ENCODE measurements around the gene TEAD3. TPM values are rescaled to one million over a fixed set of nuclear protein-coding genes. Genes with fewer than 3 reads are reported as not detected.

Gene TEAD3
- polyA plus RNA-seq, 1 donor from 2014 or later, result 0.10 TPM

GRCh38 chr6:35500782-35501181, 3.9 kb upstream of the TEAD3 start:
- Histone ChIP-seq H3K9me3 (ENCODE audit: low read length) (no peaks in the 10 kb centered on the region), H3K36me3 (ENCODE audit: insufficient read depth, low read length) (no peaks in the 10 kb centered on the region), H3K27me3 (ENCODE audit: insufficient read depth, low read depth, low read length) (peaks cover 28% of the 10 kb centered on the region), H3K4me3 (ENCODE audit: low read length) (no peak overlapping the region), H4K20me1 (ENCODE audit: insufficient read depth) (no peaks in the 10 kb centered on the region), H3K79me2 (replicated peaks; ENCODE audit: insufficient read depth, low read length) (no peaks in the 10 kb centered on the region), H3K9ac (ENCODE audit: low read length) (no peak overlapping the region), H3F3A (ENCODE audit: insufficient read depth, low read length, poor library complexity, severe bottlenecking) (no peaks in the 10 kb centered on the region), H3K4me2 (ENCODE audit: low read length) (no peak overlapping the region), H3K9me2 (ENCODE audit: insufficient read depth, low read length) (no peaks in the 10 kb centered on the region), H3K27ac (ENCODE audit: low read length) (no peak overlapping the region), H2AFZ (ENCODE audit: low read depth, low read length) (no peak overlapping the region)
- no peak for TF ChIP-seq MXI1 (conservative IDR thresholded peaks at IDR 0.05; ENCODE audit: poor library complexity, severe bottlenecking)
- no peak for TF ChIP-seq RAD21 (conservative IDR thresholded peaks at IDR 0.05)

GRCh38 chr6:35499372-35499771, 2.5 kb upstream of the TEAD3 start:
- Histone ChIP-seq H3K27ac (ENCODE audit: low read length) (no peak overlapping the region), H3K36me3 (ENCODE audit: insufficient read depth, low read length) (no peaks in the 10 kb centered on the region), H3K4me2 (ENCODE audit: low read length) (no peak overlapping the region), H3K9ac (ENCODE audit: low read length) (no peak overlapping the region), H3K4me3 (ENCODE audit: low read length) (no peak overlapping the region), H4K20me1 (ENCODE audit: insufficient read depth) (no peaks in the 10 kb centered on the region), H3K79me2 (replicated peaks; ENCODE audit: insufficient read depth, low read length) (no peaks in the 10 kb centered on the region), H3K27me3 (ENCODE audit: insufficient read depth, low read depth, low read length) (peaks cover 31% of the 10 kb centered on the region), H3K9me2 (ENCODE audit: insufficient read depth, low read length) (no peaks in the 10 kb centered on the region), H3F3A (ENCODE audit: insufficient read depth, low read length, poor library complexity, severe bottlenecking) (no peaks in the 10 kb centered on the region), H2AFZ (ENCODE audit: low read depth, low read length) (no peak overlapping the region), H3K9me3 (ENCODE audit: low read length) (no peaks in the 10 kb centered on the region)
- TF ChIP-seq TAF1 (IDR thresholded peaks at IDR 0.05; ENCODE audit: low read depth) (no peak), EZH2 (IDR thresholded peaks at IDR 0.05; ENCODE audit: borderline replicate concordance, insufficient read depth, low read length, poor library complexity, severe bottlenecking) (no peak), RAD21 (conservative IDR thresholded peaks at IDR 0.05) (no peak), EP300 (conservative IDR thresholded peaks at IDR 0.05; ENCODE audit: poor library complexity, severe bottlenecking) (no peak)
- TF ChIP-seq, protein P1, sequence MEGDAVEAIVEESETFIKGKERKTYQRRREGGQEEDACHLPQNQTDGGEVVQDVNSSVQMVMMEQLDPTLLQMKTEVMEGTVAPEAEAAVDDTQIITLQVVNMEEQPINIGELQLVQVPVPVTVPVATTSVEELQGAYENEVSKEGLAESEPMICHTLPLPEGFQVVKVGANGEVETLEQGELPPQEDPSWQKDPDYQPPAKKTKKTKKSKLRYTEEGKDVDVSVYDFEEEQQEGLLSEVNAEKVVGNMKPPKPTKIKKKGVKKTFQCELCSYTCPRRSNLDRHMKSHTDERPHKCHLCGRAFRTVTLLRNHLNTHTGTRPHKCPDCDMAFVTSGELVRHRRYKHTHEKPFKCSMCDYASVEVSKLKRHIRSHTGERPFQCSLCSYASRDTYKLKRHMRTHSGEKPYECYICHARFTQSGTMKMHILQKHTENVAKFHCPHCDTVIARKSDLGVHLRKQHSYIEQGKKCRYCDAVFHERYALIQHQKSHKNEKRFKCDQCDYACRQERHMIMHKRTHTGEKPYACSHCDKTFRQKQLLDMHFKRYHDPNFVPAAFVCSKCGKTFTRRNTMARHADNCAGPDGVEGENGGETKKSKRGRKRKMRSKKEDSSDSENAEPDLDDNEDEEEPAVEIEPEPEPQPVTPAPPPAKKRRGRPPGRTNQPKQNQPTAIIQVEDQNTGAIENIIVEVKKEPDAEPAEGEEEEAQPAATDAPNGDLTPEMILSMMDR (IDR thresholded peaks at IDR 0.05; ENCODE audit: poor library complexity, severe bottlenecking), result no peak

GRCh38 chr6:35498422-35499067, 1.7 kb upstream of the TEAD3 start:
- no peak overlapping the region for H3K9ac ChIP-seq (ENCODE audit: low read length)
- H3F3A ChIP-seq (ENCODE audit: insufficient read depth, low read length, poor library complexity, severe bottlenecking), result no peaks in the 10 kb centered on the region
- H3K9me3 ChIP-seq (ENCODE audit: low read length), result no peaks in the 10 kb centered on the region
- no peak overlapping the region for H2AFZ ChIP-seq (ENCODE audit: low read depth, low read length)
- H3K4me3 ChIP-seq (ENCODE audit: low read length), result no peak overlapping the region
- H3K4me2 ChIP-seq (ENCODE audit: low read length), result no peak overlapping the region
- H3K27ac ChIP-seq (ENCODE audit: low read length), result no peak overlapping the region
- H4K20me1 ChIP-seq (ENCODE audit: insufficient read depth), result no peaks in the 10 kb centered on the region
- H3K79me2 ChIP-seq (replicated peaks; ENCODE audit: insufficient read depth, low read length), result no peaks in the 10 kb centered on the region
- no peaks in the 10 kb centered on the region for H3K9me2 ChIP-seq (ENCODE audit: insufficient read depth, low read length)
- H3K27me3 ChIP-seq (ENCODE audit: insufficient read depth, low read depth, low read length), result peaks cover 31% of the 10 kb centered on the region
- TF ChIP-seq REST (IDR thresholded peaks at IDR 0.05; ENCODE audit: borderline replicate concordance), result no peak
- no peak for TF ChIP-seq RAD21 (conservative IDR thresholded peaks at IDR 0.05)
- no peak for TF ChIP-seq SMC3 (conservative IDR thresholded peaks at IDR 0.05; ENCODE audit: poor library complexity)
- no peak for TF ChIP-seq EZH2 (IDR thresholded peaks at IDR 0.05; ENCODE audit: borderline replicate concordance, insufficient read depth, low read length, poor library complexity, severe bottlenecking)
- TF ChIP-seq, protein P1 (IDR thresholded peaks at IDR 0.05; ENCODE audit: poor library complexity, severe bottlenecking), result no peak
- no peak for TF ChIP-seq MXI1 (conservative IDR thresholded peaks at IDR 0.05; ENCODE audit: poor library complexity, severe bottlenecking)
- TF ChIP-seq EP300 (conservative IDR thresholded peaks at IDR 0.05; ENCODE audit: poor library complexity, severe bottlenecking), result no peak
- TF ChIP-seq POLR2AphosphoS5 (IDR thresholded peaks at IDR 0.05), result no peak
- TF ChIP-seq TAF1 (IDR thresholded peaks at IDR 0.05; ENCODE audit: low read depth), result no peak
- no peaks in the 10 kb centered on the region for H3K36me3 ChIP-seq (ENCODE audit: insufficient read depth, low read length)

All from neural cell (in vitro differentiated cells).